HepG2 (cell line): ENCODE measurements around the gene TIRAP. TPM values are rescaled to one million over a fixed set of nuclear protein-coding genes. Genes with fewer than 3 reads are reported as not detected.

Source experiments
- ATAD3A ChIP-seq: sonication (generic); formaldehyde crosslinking; IDR thresholded peaks from 2 replicates; pipeline ENCODE4 v1.4.0; 2020; ENCODE audit warnings: missing genetic modification reagents
- ESRRA ChIP-seq: sonication (generic); formaldehyde crosslinking; IDR thresholded peaks from 2 replicates; pipeline ENCODE4 v1.5.1; 2020; ENCODE audit warnings: mild to moderate bottlenecking, low read depth, missing genetic modification reagents
- HMGXB3 ChIP-seq: sonication (generic); formaldehyde crosslinking; IDR thresholded peaks from 2 replicates; pipeline ENCODE4 v1.4.0; 2020; ENCODE audit warnings: missing genetic modification reagents, borderline replicate concordance
- MAF1 ChIP-seq: sonication (generic); formaldehyde crosslinking; IDR thresholded peaks from 2 replicates; pipeline ENCODE4 v1.5.0; 2020; ENCODE audit warnings: missing genetic modification reagents, borderline replicate concordance
- MXD4 ChIP-seq: IDR thresholded peaks from 2 replicates; pipeline ENCODE4 v1.6.1; 2016; ENCODE audit warnings: mild to moderate bottlenecking, missing biosample characterization, missing genetic modification reagents
- RBM39 ChIP-seq: fragments of 200-400 bp; formaldehyde crosslinking; IDR thresholded peaks from one replicate; pipeline ENCODE4 v1.6.1; 2018; ENCODE audit warnings: antibody characterized with exemption, mild to moderate bottlenecking, low read depth, low read length; ENCODE audit not compliant: poor library complexity, severe bottlenecking
- THAP11 ChIP-seq: IDR thresholded peaks from 2 replicates; pipeline ENCODE4 v1.6.1; 2016; ENCODE audit warnings: missing biosample characterization, missing genetic modification reagents
- ZNF142 ChIP-seq: sonication (generic); formaldehyde crosslinking; IDR thresholded peaks from 2 replicates; pipeline ENCODE4 v1.4.0; 2020; ENCODE audit warnings: missing genetic modification reagents
- ZNF317 ChIP-seq: sonication (generic); formaldehyde crosslinking; IDR thresholded peaks from 2 replicates; pipeline ENCODE4 v1.5.0; 2020; ENCODE audit warnings: mild to moderate bottlenecking, missing genetic modification reagents
- ZZZ3 ChIP-seq: sonication (generic); formaldehyde crosslinking; IDR thresholded peaks from 2 replicates; pipeline ENCODE4 v1.4.0; 2020; ENCODE audit warnings: missing genetic modification reagents, mild to moderate bottlenecking, borderline replicate concordance
- polyA plus RNA-seq, 8 experiments: library from polyadenylated mRNA; depleted of rRNA in 3 of 8; stranded (reverse) in 7 of 8; unstranded in 1 of 8; fragments of >200 nt; fragmentation: Illumina TruSeq in 4 of 8; extraction: Trizol in 4 of 8; gene quantifications; 2 replicates each; pipeline versions ENCODE4 v1.2.1 to v1.2.3, GENCODE V29; 2011 to 2016; ENCODE audit warnings: low read depth in 4 of 8, missing spikeins in 1 of 8, mixed read lengths in 1 of 8; ENCODE audit not compliant: insufficient read depth in 1 of 8
- total RNA-seq, 5 experiments: library from RNA; depleted of rRNA; stranded (reverse); fragments of >200 nt; fragmentation: Illumina TruSeq; extraction: Trizol; gene quantifications; 2 replicates each; pipeline ENCODE4 v1.2.3, GENCODE V29; 2016; ENCODE audit warnings: low read depth in 1 of 5
- TF ChIP-seq, protein P1 (sequence below): sonication (generic); formaldehyde crosslinking; IDR thresholded peaks from 2 replicates; pipeline ENCODE4 v1.9.0; 2021; ENCODE audit warnings: missing genetic modification reagents, borderline replicate concordance
- TF ChIP-seq, protein P2 (sequence below): sonication (generic); formaldehyde crosslinking; IDR thresholded peaks from 2 replicates; pipeline ENCODE4 v1.9.0; 2022; ENCODE audit warnings: low read depth, missing genetic modification reagents

The TIRAP gene
- total and polyA plus RNA-seq, 2 of the 13 experiments (the other 11 are each of a cell fraction or from before 2014, with no cell fraction given) = 5.4 to 5.7 TPM

DNA sequence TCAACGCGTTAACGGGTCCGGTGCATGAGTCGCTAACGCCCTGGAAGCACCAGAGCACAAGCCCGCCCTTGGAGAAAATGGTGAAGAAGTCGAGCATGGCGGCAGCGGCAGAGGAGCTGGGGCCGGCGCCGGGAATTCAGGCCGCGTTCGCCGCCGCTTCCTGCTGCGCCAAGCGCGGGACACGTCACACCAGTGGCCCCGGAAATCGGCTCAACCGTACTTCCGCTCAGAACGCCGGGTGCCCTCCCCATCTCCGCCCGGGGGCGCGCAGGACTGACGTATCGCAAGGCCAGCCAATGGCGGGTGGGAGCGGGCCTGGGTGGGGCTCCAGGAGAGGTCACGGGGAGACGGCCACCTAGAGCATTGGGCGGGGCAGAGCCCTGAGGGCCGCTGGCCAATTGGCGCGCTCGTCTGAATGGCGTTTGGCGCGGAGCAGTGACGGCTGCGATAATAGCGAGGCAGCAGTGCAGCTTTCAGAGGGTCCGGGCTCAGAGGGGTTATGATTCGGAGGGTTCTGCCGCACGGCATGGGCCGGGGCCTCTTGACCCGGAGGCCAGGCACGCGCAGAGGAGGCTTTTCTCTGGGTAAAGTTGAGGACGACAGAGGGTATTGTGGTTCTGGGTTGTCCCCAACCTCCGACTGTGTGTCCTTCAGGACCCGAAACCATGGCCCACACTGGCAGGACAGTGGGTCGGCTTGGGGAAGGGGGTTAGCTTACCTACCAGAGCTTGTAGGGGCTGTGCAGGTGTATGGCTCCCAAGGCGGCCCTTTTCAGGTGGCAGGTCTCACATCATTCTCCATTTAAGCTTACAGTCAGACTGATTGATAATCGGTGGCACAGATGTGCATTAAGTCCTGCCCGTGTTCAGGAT is 13.9 kb upstream of the TIRAP start, which contains the start of the genes FOXRED1 and SRPRA (continued):
- TF ChIP-seq ZNF142 (0 out of 2 replicates have a peak, but pooled peaks have one; percentile 10), RBM39 (peak; percentile 78), HMGXB3 (CRISPR knock-in tag) (peak; percentile 98), ZNF317 (CRISPR knock-in tag) (peak; percentile 39; the same call in 1 of the 2 replicates), ESRRA (CRISPR knock-in tag) (0 out of 2 replicates have a peak, but pooled peaks have one; percentile 29), ZZZ3 (CRISPR knock-in tag) (peak; percentile 93; the same call in 1 of the 2 replicates), MXD4 (CRISPR knock-in tag) (peak; percentile 88), THAP11 (CRISPR knock-in tag) (peak; percentile 94), MAF1 (CRISPR knock-in tag) (no peak), ATAD3A (CRISPR knock-in tag) (no peak)
- TF ChIP-seq, protein P1, sequence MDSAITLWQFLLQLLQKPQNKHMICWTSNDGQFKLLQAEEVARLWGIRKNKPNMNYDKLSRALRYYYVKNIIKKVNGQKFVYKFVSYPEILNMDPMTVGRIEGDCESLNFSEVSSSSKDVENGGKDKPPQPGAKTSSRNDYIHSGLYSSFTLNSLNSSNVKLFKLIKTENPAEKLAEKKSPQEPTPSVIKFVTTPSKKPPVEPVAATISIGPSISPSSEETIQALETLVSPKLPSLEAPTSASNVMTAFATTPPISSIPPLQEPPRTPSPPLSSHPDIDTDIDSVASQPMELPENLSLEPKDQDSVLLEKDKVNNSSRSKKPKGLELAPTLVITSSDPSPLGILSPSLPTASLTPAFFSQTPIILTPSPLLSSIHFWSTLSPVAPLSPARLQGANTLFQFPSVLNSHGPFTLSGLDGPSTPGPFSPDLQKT (CRISPR knock-in tag) = no peak
- TF ChIP-seq, protein P2, sequence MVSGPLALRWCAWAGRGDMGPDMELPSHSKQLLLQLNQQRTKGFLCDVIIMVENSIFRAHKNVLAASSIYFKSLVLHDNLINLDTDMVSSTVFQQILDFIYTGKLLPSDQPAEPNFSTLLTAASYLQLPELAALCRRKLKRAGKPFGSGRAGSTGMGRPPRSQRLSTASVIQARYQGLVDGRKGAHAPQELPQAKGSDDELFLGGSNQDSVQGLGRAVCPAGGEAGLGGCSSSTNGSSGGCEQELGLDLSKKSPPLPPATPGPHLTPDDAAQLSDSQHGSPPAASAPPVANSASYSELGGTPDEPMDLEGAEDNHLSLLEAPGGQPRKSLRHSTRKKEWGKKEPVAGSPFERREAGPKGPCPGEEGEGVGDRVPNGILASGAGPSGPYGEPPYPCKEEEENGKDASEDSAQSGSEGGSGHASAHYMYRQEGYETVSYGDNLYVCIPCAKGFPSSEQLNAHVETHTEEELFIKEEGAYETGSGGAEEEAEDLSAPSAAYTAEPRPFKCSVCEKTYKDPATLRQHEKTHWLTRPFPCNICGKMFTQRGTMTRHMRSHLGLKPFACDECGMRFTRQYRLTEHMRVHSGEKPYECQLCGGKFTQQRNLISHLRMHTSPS (CRISPR knock-in tag) = no peak
